GDM1 (cell line): ENCODE data around the gene TBC1D25.

ENCODE experiments used
- DNase-seq: peaks from one replicate; lab custom pipeline; 2025; lab: John Stamatoyannopoulos, UW

Gene TBC1D25

DNA sequence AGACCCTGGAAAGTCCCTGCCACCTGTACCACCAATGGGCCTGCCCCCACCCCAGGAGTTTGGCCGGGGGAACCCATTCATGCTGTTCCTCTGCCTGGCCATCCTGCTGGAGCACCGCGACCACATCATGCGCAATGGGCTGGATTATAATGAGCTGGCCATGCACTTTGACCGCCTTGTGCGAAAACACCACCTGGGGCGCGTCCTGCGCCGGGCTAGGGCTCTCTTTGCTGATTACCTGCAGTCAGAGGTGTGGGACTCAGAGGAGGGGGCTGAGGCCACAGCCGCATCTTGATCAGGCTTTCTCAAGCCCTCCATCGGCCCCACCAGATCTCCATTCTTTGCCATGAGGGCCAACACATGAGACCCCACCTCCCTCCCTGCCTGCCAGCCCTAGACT lies 21.2 kb downstream of the TBC1D25 start:
- DNase-seq, result no peak

- DNase-seq, result no peak
Observed at GRCh38 chrX:48569958-48570357, 30.4 kb downstream of the TBC1D25 start.

- no peak for DNase-seq
Observed at GRCh38 chrX:48573690-48574269, 34.3 kb downstream of the TBC1D25 start.

- peak; percentile 84 for DNase-seq
Observed at GRCh38 chrX:48574270-48575266, 35.1 kb downstream of the TBC1D25 start, which contains the start of gene RBM3. TSS of gene RBM3 (plus strand) at chrX:48574484. CDS start at chrX:48575181, 697 bp downstream.

DNA sequence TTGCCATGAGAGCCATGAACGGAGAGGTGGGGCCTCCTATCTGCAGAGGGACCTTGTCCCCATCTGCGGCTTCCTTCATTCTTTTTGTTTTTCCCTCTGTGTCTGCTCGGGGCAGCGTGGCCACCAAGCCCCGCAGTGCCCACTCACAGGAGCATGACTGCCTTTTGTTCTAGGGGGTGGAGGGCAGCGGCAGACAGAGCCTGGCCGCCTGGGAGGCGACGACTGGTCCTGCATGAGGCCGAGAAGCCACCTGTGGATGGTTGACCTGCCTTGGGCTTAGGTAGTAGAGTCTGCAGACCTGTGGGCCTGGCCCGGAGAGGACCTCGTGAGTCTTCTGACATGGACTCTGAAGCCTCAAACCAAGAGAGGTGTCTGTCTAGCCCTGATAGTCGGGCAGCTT lies 36.1 kb downstream of the TBC1D25 start:
- DNase-seq, result no peak

DNA sequence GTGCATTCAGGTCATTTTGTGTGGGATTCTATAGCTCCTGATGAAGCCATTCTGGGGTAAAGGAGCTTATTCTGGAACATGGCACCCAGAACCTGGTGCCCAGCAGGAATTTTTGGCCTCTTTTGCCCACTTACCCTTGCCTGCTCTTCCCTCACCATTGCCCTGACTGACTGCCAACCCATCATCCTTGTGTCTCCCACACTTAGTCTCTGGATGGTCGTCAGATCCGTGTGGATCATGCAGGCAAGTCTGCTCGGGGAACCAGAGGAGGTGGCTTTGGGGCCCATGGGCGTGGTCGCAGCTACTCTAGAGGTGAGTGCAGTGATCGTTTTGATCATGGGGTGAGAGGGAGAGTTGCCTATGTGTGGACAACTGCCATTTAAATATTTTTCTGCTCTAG lies 36.6 kb downstream of the TBC1D25 start:
- no peak for DNase-seq

- no peak for DNase-seq
Observed at GRCh38 chrX:48578661-48579128, 39.2 kb downstream of the TBC1D25 start.

GRCh38 chrX:48579259-48579658 lies 39.7 kb downstream of the TBC1D25 start:
- DNase-seq, result no peak

DNA sequence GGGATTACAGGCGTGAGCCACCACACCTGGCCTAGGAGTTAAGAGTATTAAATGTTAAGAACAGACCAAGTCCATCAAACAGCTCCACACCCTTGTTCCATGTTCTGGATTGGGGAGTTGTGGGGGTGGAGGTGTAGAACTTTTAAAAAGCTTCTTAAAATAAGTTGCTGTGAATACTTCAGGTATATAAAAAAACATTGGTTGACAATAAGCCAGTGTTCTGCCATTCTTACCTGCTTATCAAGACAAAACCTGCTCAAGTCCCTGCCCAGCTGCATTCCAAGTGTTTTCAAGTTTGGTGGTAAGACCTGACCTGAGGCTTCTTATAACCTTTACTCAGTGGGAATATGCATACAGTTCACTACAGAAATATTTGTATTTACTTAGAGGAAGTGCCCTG lies 41.1 kb downstream of the TBC1D25 start:
- DNase-seq, result no peak

- no peak for DNase-seq
Observed at GRCh38 chrX:48584698-48585097, 45.2 kb downstream of the TBC1D25 start.

- DNase-seq, result no peak
Observed at GRCh38 chrX:48589482-48590162, 50.1 kb downstream of the TBC1D25 start.

DNA sequence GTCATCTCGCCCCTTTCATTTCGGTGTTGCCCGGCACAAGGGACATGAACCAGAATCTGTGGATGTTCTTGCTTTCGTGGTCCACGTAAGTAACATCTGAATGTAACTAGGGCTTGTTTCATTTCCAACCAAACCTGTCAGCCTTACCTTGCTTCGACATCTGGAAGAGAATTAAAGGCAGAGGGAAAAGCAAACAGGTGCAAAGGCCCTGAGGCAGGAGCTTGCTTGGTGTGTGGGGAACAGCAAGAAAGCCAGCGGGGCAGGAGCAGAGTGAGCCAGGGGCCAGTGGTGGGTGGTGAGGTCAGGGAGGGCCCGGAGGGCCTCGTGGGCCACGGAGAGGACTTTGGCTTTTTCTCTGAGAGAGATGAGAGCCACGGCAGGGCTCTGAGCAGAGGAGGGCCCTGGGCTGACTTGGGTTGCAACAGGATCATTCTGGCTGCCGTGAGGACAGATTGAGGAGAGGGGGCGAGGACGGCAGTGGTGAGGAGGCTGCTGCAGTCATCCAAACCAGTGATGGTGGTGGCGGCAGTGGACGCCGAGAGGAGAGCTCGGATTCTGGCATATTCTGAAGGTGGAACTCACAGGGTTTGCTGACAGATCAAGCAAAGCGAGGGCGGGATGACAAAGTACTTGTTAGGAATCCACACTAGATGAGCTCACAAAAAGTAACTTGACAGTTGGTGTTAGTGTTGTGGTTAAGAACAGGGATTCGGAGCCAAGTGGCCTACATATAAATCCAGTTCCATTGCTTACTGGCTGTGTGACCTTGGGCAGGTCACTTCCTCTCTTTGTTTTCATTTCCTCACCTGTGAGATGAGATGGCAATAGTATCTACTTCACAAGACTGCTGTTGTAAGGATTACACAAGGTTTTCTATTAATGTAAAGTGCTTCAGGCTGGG lies 50.9 kb downstream of the TBC1D25 start:
- DNase-seq, result no peak

DNA sequence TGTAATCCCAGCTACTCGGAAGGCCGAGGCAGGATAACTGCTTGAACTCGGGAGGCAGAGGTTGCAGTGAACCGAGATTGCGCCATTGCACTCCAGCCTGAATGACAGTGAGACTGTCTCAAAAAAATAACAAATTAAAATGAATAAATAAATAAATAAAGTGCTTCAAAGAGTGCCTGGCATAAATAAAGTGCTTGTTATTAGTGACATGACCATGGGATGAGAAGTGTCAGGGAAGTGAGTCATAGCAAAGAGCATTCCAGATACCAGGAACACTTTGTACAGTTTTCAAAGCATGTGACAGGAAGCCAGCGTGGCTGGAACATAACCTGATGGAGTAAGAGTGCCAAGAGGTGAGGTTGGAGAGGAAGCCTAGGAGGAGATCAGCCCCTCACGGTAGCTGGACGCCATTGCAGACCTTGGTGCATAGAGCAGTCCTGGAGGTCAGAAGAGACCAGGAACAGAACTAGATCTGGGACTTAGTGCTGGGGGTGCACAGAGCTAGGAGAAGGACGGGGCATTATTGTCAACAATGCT lies 51.8 kb downstream of the TBC1D25 start:
- no peak for DNase-seq

DNA sequence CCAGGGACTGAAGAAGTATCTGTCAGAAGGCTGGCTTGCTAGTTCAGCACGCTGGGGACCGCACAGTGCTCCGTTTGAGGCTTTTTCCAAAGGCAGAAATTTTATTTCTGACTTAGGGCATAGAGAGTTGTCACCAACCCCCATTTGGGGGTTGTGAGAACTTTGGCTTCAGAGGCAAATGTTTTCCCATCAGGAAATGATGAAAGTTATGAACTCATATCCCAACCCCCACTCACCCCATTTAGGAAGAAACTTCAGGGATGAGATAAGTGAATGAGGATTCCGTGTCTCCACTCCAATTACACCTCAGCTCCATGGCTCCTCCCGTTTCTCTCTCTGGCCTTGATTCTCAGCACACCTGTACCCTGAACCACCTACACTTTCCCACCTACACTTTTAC lies 53.5 kb downstream of the TBC1D25 start:
- no peak for DNase-seq

DNA sequence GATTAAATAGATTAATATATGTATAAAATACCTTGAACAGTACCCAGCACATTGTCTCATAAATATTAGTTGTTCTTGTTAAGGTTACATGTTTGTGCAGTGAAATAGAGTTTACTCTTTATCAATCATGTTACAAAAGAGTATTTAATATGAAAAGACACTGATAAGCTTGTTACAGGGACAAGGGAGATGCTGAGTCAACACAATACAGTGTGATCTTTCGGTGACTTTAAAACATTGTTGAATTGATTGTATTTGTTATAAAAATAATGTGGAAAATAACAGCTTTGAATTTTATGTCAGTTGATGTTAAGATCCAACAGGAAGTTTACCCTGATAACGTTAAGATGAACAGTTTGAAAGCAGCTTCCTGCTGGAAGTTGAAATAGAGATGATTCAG lies 56.4 kb downstream of the TBC1D25 start:
- DNase-seq, result no peak

- DNase-seq, result peak; percentile 78
Observed at GRCh38 chrX:48597353-48598264, 58.1 kb downstream of the TBC1D25 start, which contains the start of gene WDR13. TSS of gene WDR13 (plus strand) at chrX:48597492. CDS start at chrX:48597997, 505 bp downstream.

DNA sequence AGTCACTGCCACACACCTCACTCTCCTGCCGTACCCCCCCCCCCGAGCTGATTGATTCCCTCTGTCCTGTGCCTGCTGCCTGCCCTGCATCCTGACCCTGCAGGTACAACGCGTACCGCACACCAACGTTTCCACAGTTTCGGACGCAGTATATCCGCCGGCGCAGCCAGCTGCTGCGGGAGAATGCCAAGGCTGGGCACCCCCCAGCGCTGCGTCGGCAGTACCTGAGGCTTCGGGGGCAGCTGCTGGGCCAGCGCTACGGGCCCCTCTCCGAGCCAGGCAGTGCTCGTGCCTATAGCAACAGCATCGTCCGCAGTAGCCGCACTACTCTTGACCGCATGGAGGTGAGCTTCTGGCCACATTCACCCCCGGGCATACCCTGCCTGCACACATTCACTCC lies 59.1 kb downstream of the TBC1D25 start:
- DNase-seq, result no peak

GRCh38 chrX:48599341-48599740 lies 59.8 kb downstream of the TBC1D25 start:
- DNase-seq, result no peak

- no peak for DNase-seq
Observed at GRCh38 chrX:48600226-48600625, 60.7 kb downstream of the TBC1D25 start.
